T-helper 2 cell treated with Interferon-gamma antibody and Interleukin-4, amounts not matched to agents 100 ng/mL and 5 ng/mL, for 36 hours (primary cell): ENCODE results near the gene ABHD5. TPM values are rescaled to one million over a fixed set of nuclear protein-coding genes. Genes with fewer than 3 reads are reported as not detected.

Source experiments
- intact Hi-C: fragments of 100-400 bp; cut with micrococcal nuclease; formaldehyde crosslinking; loops from one replicate; pipeline ENCODE4 v1.15.1; 2023
- total RNA-seq: library from RNA; stranded (reverse); gene quantifications from 2 replicates; pipeline ENCODE4 v1.2.3, GENCODE V29; 2022

Gene ABHD5
- total RNA-seq, 1 donor from 2014 or later = 13.5 TPM

- intact Hi-C loops = no loop called here
Observed at GRCh38 chr3:43710607-43711006, 19.9 kb downstream of the ABHD5 start.

- intact Hi-C loops = no loop called here
Observed at GRCh38 chr3:43718296-43718695, 27.6 kb downstream of the ABHD5 start.

GRCh38 chr3:43723121-43723734 lies 32.5 kb downstream of the ABHD5 start:
- intact Hi-C loops = no loop called here

- intact Hi-C loops = no loop called here
Observed at GRCh38 chr3:43726521-43726920, 35.8 kb downstream of the ABHD5 start.

- intact Hi-C loops = no loop called here
Observed at GRCh38 chr3:43727930-43728329, 37.2 kb downstream of the ABHD5 start.

GRCh38 chr3:43728476-43728875 lies 37.7 kb downstream of the ABHD5 start:
- intact Hi-C loops = no loop called here

GRCh38 chr3:43728947-43729346 lies 38.2 kb downstream of the ABHD5 start:
- intact Hi-C loops = no loop called here

- intact Hi-C loops = no loop called here
Observed at GRCh38 chr3:43729707-43730414, 39.1 kb downstream of the ABHD5 start.

- intact Hi-C loops = no loop called here
Observed at GRCh38 chr3:43732747-43733425, 42.1 kb downstream of the ABHD5 start.

GRCh38 chr3:43733459-43734384 lies 43.0 kb downstream of the ABHD5 start:
- intact Hi-C loops = no loop called here

- intact Hi-C loops = no loop called here
Observed at GRCh38 chr3:43734685-43735084, 43.9 kb downstream of the ABHD5 start.

- intact Hi-C loops = no loop called here
Observed at GRCh38 chr3:43735618-43736017, 44.9 kb downstream of the ABHD5 start.

- intact Hi-C loops = no loop called here
Observed at GRCh38 chr3:43736558-43737440, 46.1 kb downstream of the ABHD5 start.

GRCh38 chr3:43738305-43738704 lies 47.6 kb downstream of the ABHD5 start:
- intact Hi-C loops = no loop called here

- intact Hi-C loops = no loop called here
Observed at GRCh38 chr3:43742920-43743319, 52.2 kb downstream of the ABHD5 start.

- intact Hi-C loops = no loop called here
Observed at GRCh38 chr3:43747641-43748040, 56.9 kb downstream of the ABHD5 start.

- intact Hi-C loops = no loop called here
Observed at GRCh38 chr3:43748179-43748578, 57.4 kb downstream of the ABHD5 start.

GRCh38 chr3:43748645-43749044 lies 57.9 kb downstream of the ABHD5 start:
- intact Hi-C loops = no loop called here

GRCh38 chr3:43752905-43753304 lies 62.2 kb downstream of the ABHD5 start:
- intact Hi-C loops = no loop called here
